Endodermal cell (in vitro differentiated cells): ENCODE measurements around the gene SUPV3L1. TPM values are rescaled to one million over a fixed set of nuclear protein-coding genes. Genes with fewer than 3 reads are reported as not detected.

Experiments used
- DNase-seq: peaks from one replicate; pipeline ENCODE4 v3.0.0-alpha.2; 2017
- H3K27ac ChIP-seq: 2 replicates; pipeline ENCODE4 v1.5.1; 2013; ENCODE audit warnings: mild to moderate bottlenecking, low read depth, low read length, moderate library complexity
- H3K27me3 ChIP-seq: 2 replicates; pipeline ENCODE4 v1.6.1; 2013; ENCODE audit warnings: mild to moderate bottlenecking, low read length, moderate library complexity; ENCODE audit not compliant: insufficient read depth, control insufficient read depth, poor library complexity, severe bottlenecking
- H3K36me3 ChIP-seq: 2 replicates; pipeline ENCODE4 v1.7.0; 2013; ENCODE audit warnings: mild to moderate bottlenecking, low read length, moderate library complexity; ENCODE audit not compliant: control insufficient read depth, insufficient read depth
- H3K4me1 ChIP-seq: one replicate; pipeline ENCODE4 v1.7.0; 2013; ENCODE audit warnings: low read length; ENCODE audit not compliant: control insufficient read depth, insufficient read depth
- H3K4me3 ChIP-seq: 2 replicates; pipeline ENCODE4 v1.5.1; 2013; ENCODE audit warnings: mild to moderate bottlenecking, low read length, moderate library complexity
- H3K9ac ChIP-seq: 2 replicates; pipeline ENCODE4 v1.6.1; 2013; ENCODE audit warnings: mild to moderate bottlenecking, low read length, moderate library complexity; ENCODE audit not compliant: poor library complexity, severe bottlenecking; ENCODE audit errors: extremely low read depth
- H3K9me3 ChIP-seq: 2 replicates; pipeline ENCODE4 v1.6.1; 2013; ENCODE audit warnings: mild to moderate bottlenecking, low read length, moderate library complexity; ENCODE audit not compliant: control insufficient read depth
- H3K27ac Mint-ChIP-seq: 2 replicates; pipeline ENCODE4 v1.8.0; 2020; ENCODE audit warnings: mixed read lengths
- H3K27me3 Mint-ChIP-seq: 2 replicates; pipeline ENCODE4 v1.8.0; 2021; ENCODE audit warnings: mild to moderate bottlenecking, mixed read lengths; ENCODE audit not compliant: insufficient read depth
- H3K36me3 Mint-ChIP-seq: 2 replicates; pipeline ENCODE4 v1.8.0; 2020; ENCODE audit warnings: low read depth, mixed read lengths
- H3K4me1 Mint-ChIP-seq: 2 replicates; pipeline ENCODE4 v1.8.0; 2020; ENCODE audit warnings: mixed read lengths
- H3K4me3 Mint-ChIP-seq: 2 replicates; pipeline ENCODE4 v1.8.0; 2020; ENCODE audit warnings: mild to moderate bottlenecking, moderate library complexity, mixed read lengths
- H3K9me3 Mint-ChIP-seq: 2 replicates; pipeline ENCODE4 v1.8.0; 2020; ENCODE audit warnings: mild to moderate bottlenecking, mixed read lengths
- CTCF ChIP-seq: fragments of 200-600 bp; sonication (generic); conservative IDR thresholded peaks from 2 replicates; pipeline ENCODE4 v1.5.0; 2021; ENCODE audit warnings: antibody characterized with exemption, mild to moderate bottlenecking
- WGBS, 2 experiments: methylation state at CpG; one replicate each; pipeline versions ENCODE4 v1.1.5 to v1.1.7; 2013; ENCODE audit warnings: missing lambda C conversion rate in 2 of 2, mixed read lengths in 1 of 2; ENCODE audit not compliant: insufficient coverage in 1 of 2, insufficient read length in 1 of 2; 5-methylcytosine and 5-hydroxymethylcytosine counted together
- total RNA-seq, 2 donors: library from RNA; stranded (reverse); fragmentation: NEBNext Ultra II Directional in 1 of 2; extraction: Animal tissue kit (Norgen Biotek cat#: 25700) in 1 of 2; gene quantifications; 2 replicates in 1 of 2; 3 replicates in 1 of 2; pipeline ENCODE4 v1.2.1, GENCODE V29; 2021

SUPV3L1 gene
- total RNA-seq, 2 donors from 2014 or later, result 36.3 to 38.6 TPM

GRCh38 chr10:69153227-69153626 lies 26.8 kb upstream of the SUPV3L1 start:
- Mint-ChIP-seq H3K36me3 (peaks cover 14% of the 10 kb centered on the region), H3K4me3 (no peak overlapping the region), H3K27me3 (no peaks in the 10 kb centered on the region), H3K9me3 (no peaks in the 10 kb centered on the region), H3K27ac (no peak overlapping the region), H3K4me1 (no peaks in the 10 kb centered on the region)
- Histone ChIP-seq H3K9me3 (no peaks in the 10 kb centered on the region), H3K27ac (no peak overlapping the region), H3K9ac (no peak overlapping the region), H3K27me3 (no peaks in the 10 kb centered on the region), H3K36me3 (peaks cover 24% of the 10 kb centered on the region), H3K4me3 (no peak overlapping the region), H3K4me1 (no peaks in the 10 kb centered on the region)
- no peak for TF ChIP-seq CTCF
- 88 to 100% methylated on average over 2 to 6 of the region's 6 CpGs for WGBS, 2 experiments
- no peak for DNase-seq

- no peak overlapping the region for H3K9ac ChIP-seq
- H3K4me1 ChIP-seq, result no peaks in the 10 kb centered on the region
- H3K4me1 Mint-ChIP-seq, result peaks cover 2% of the 10 kb centered on the region
- no peak for TF ChIP-seq CTCF
- peaks cover 59% of the 10 kb centered on the region for H3K36me3 ChIP-seq
- H3K36me3 Mint-ChIP-seq, result peaks cover 45% of the 10 kb centered on the region
- H3K9me3 ChIP-seq, result no peaks in the 10 kb centered on the region
- no peak for DNase-seq
- H3K27me3 ChIP-seq, result no peaks in the 10 kb centered on the region
- no CpG with 5 or more reads among the region's 2 CpGs for WGBS, 2 experiments
- H3K27ac Mint-ChIP-seq, result no peak overlapping the region
- no peak overlapping the region for H3K4me3 Mint-ChIP-seq
- no peaks in the 10 kb centered on the region for H3K9me3 Mint-ChIP-seq
- no peaks in the 10 kb centered on the region for H3K27me3 Mint-ChIP-seq
- H3K4me3 ChIP-seq, result no peak overlapping the region
- H3K27ac ChIP-seq, result no peak overlapping the region
These were observed 19.2 kb upstream of the SUPV3L1 start for GRCh38 chr10:69160809-69161241.

- no peak for DNase-seq
- no peaks in the 10 kb centered on the region for H3K27me3 ChIP-seq
- H3K36me3 ChIP-seq, result peaks cover 50% of the 10 kb centered on the region
- 95 to 99% methylated on average over 4 of the region's 4 CpGs for WGBS, 2 experiments
- H3K9ac ChIP-seq, result no peak overlapping the region
- no peak overlapping the region for H3K4me3 Mint-ChIP-seq
- H3K4me3 ChIP-seq, result no peak overlapping the region
- no peaks in the 10 kb centered on the region for H3K9me3 ChIP-seq
- no peaks in the 10 kb centered on the region for H3K4me1 Mint-ChIP-seq
- no peaks in the 10 kb centered on the region for H3K27me3 Mint-ChIP-seq
- peaks cover 53% of the 10 kb centered on the region for H3K36me3 Mint-ChIP-seq
- H3K27ac Mint-ChIP-seq, result no peak overlapping the region
- TF ChIP-seq CTCF, result no peak
- no peak overlapping the region for H3K27ac ChIP-seq
- no peaks in the 10 kb centered on the region for H3K9me3 Mint-ChIP-seq
- H3K4me1 ChIP-seq, result no peaks in the 10 kb centered on the region
These were observed 11.5 kb upstream of the SUPV3L1 start for GRCh38 chr10:69168493-69168892.
